ENCODE data around the gene RIMBP2.

Gene RIMBP2

GRCh38 chr12:130436741-130437501 is 279.2 kb downstream of the RIMBP2 start:
- DNase-seq: no peak

GRCh38 chr12:130435826-130436225 is 280.3 kb downstream of the RIMBP2 start:
- no peak for DNase-seq

GRCh38 chr12:130435331-130435730 is 280.8 kb downstream of the RIMBP2 start:
- no peak for DNase-seq

- DNase-seq: no peak
Observed at GRCh38 chr12:130434560-130434959, 281.5 kb downstream of the RIMBP2 start.

- DNase-seq: no peak
Observed at GRCh38 chr12:130433834-130434233, 282.3 kb downstream of the RIMBP2 start.

GRCh38 chr12:130433411-130433810 is 282.7 kb downstream of the RIMBP2 start:
- DNase-seq: no peak

- no peak for DNase-seq
Observed at GRCh38 chr12:130431176-130431575, 284.9 kb downstream of the RIMBP2 start.

- peak; percentile 28 for DNase-seq
Observed at GRCh38 chr12:130429656-130430505, 286.2 kb downstream of the RIMBP2 start.

GRCh38 chr12:130428116-130428515 is 288.0 kb downstream of the RIMBP2 start:
- DNase-seq: peak; percentile 63

- DNase-seq: no peak
Observed at GRCh38 chr12:130427381-130427887, 288.7 kb downstream of the RIMBP2 start.

- DNase-seq: no peak
Observed at GRCh38 chr12:130425698-130426245, 290.3 kb downstream of the RIMBP2 start.

GRCh38 chr12:130424858-130425697 is 291.0 kb downstream of the RIMBP2 start:
- no peak for DNase-seq

- no peak for DNase-seq
Observed at GRCh38 chr12:130423991-130424857, 291.9 kb downstream of the RIMBP2 start.

GRCh38 chr12:130423136-130423535 is 293.0 kb downstream of the RIMBP2 start:
- DNase-seq: no peak

GRCh38 chr12:130422676-130423075 is 293.4 kb downstream of the RIMBP2 start:
- no peak for DNase-seq

- DNase-seq: no peak
Observed at GRCh38 chr12:130421896-130422295, 294.2 kb downstream of the RIMBP2 start.

GRCh38 chr12:130420071-130420470 is 296.0 kb downstream of the RIMBP2 start:
- DNase-seq: no peak

- DNase-seq: no peak
Observed at GRCh38 chr12:130419116-130419515, 297.0 kb downstream of the RIMBP2 start.

GRCh38 chr12:130418251-130418650 is 297.8 kb downstream of the RIMBP2 start:
- no peak for DNase-seq

GRCh38 chr12:130414381-130414780 is 301.7 kb downstream of the RIMBP2 start:
- DNase-seq: no peak

- no peak for DNase-seq
Observed at GRCh38 chr12:130413909-130414308, 302.2 kb downstream of the RIMBP2 start.

- DNase-seq: no peak
Observed at GRCh38 chr12:130412384-130412783, 303.7 kb downstream of the RIMBP2 start.

Data from retina (tissue), 1 donor.